ENCODE data around the gene RFX3.

RFX3 gene

GRCh38 chr9:3359048-3359692 is 166.6 kb downstream of the RFX3 start:
- TF ChIP-seq CTCF (conservative IDR thresholded peaks at IDR 0.05), result no peak
- no peak overlapping the region for H3K27ac ChIP-seq

GRCh38 chr9:3348169-3348568 is 177.6 kb downstream of the RFX3 start:
- TF ChIP-seq CTCF (conservative IDR thresholded peaks at IDR 0.05), result no peak

GRCh38 chr9:3346549-3346948 is 179.3 kb downstream of the RFX3 start:
- H3K27ac ChIP-seq, result peak overlapping the region; percentile 34
- TF ChIP-seq CTCF (conservative IDR thresholded peaks at IDR 0.05), result no peak

More at GRCh38 chr9:3348169-3348568, 177.6 kb downstream of the RFX3 start:
- H3K27ac ChIP-seq, result no peak overlapping the region

GRCh38 chr9:3343671-3344070 is 182.1 kb downstream of the RFX3 start:
- no peak for TF ChIP-seq CTCF (conservative IDR thresholded peaks at IDR 0.05)
- H3K27ac ChIP-seq, result no peak overlapping the region

- TF ChIP-seq CTCF (conservative IDR thresholded peaks at IDR 0.05), result no peak
- no peak overlapping the region for H3K27ac ChIP-seq
Observed at GRCh38 chr9:3342159-3342777, 183.5 kb downstream of the RFX3 start.

GRCh38 chr9:3337515-3338225 is 188.1 kb downstream of the RFX3 start:
- no peak overlapping the region for H3K27ac ChIP-seq
- TF ChIP-seq CTCF (conservative IDR thresholded peaks at IDR 0.05), result no peak

GRCh38 chr9:3336951-3337350 is 188.8 kb downstream of the RFX3 start:
- TF ChIP-seq CTCF (conservative IDR thresholded peaks at IDR 0.05), result no peak
- no peak overlapping the region for H3K27ac ChIP-seq
